COLO829 (cell line): Measurements from ENCODE around the gene IPPK.
"Not testable (repeated sequence)": the region's sequence is repeated elsewhere in the genome, so short reads cannot be mapped to it uniquely, and the experiment has no call there.

Experiments used
- DNase-seq: peaks from one replicate; pipeline ENCODE4 v3.0.0; 2012; ENCODE audit warnings: low spot score

IPPK gene

GRCh38 chr9:92613268-92614122 lies 56.4 kb downstream of the IPPK start:
- no peak for DNase-seq

GRCh38 chr9:92612816-92613215 lies 57.1 kb downstream of the IPPK start:
- DNase-seq = no peak

- DNase-seq = no peak
These were observed 57.6 kb downstream of the IPPK start for GRCh38 chr9:92612292-92612691.

- DNase-seq = no peak
These were observed 58.2 kb downstream of the IPPK start for GRCh38 chr9:92611621-92612285.

- no peak for DNase-seq
These were observed 59.2 kb downstream of the IPPK start for GRCh38 chr9:92610470-92611420.

- DNase-seq = no peak
These were observed 61.0 kb downstream of the IPPK start for GRCh38 chr9:92608909-92609445.

GRCh38 chr9:92608241-92608908 lies 61.6 kb downstream of the IPPK start:
- no peak for DNase-seq

- no peak for DNase-seq
These were observed 62.2 kb downstream of the IPPK start for GRCh38 chr9:92607773-92608172.

- DNase-seq = no peak
These were observed 62.8 kb downstream of the IPPK start for GRCh38 chr9:92607088-92607487.

- DNase-seq = no peak
These were observed 64.7 kb downstream of the IPPK start for GRCh38 chr9:92605224-92605623.

GRCh38 chr9:92603990-92604389 lies 65.9 kb downstream of the IPPK start:
- DNase-seq = no peak

- peak; percentile 27 for DNase-seq
These were observed 66.8 kb downstream of the IPPK start for GRCh38 chr9:92603100-92603499.

- DNase-seq = no peak
These were observed 67.5 kb downstream of the IPPK start for GRCh38 chr9:92602413-92602812.

GRCh38 chr9:92601451-92601850 lies 68.5 kb downstream of the IPPK start:
- no peak for DNase-seq

GRCh38 chr9:92600462-92601261 lies 69.3 kb downstream of the IPPK start:
- no peak for DNase-seq

GRCh38 chr9:92599938-92600461 lies 69.9 kb downstream of the IPPK start:
- DNase-seq = no peak

- no peak for DNase-seq
These were observed 71.5 kb downstream of the IPPK start for GRCh38 chr9:92598382-92598781.

- no peak for DNase-seq
These were observed 74.0 kb downstream of the IPPK start for GRCh38 chr9:92595930-92596329.

GRCh38 chr9:92595075-92595474 lies 74.9 kb downstream of the IPPK start:
- not testable (repeated sequence) for DNase-seq
